Vagina (tissue), 2 donors: ENCODE data around the gene PLEKHF1. TPM values are rescaled to one million over a fixed set of nuclear protein-coding genes. Genes with fewer than 3 reads are reported as not detected.
A peak's percentile ranks its signal among the peaks of the same experiment; 100 is the strongest.

ENCODE experiments used
- DNase-seq, 2 donors: peaks; one replicate each; pipeline ENCODE4 v3.0.0-alpha.2; 2017; ENCODE audit errors: extremely low spot score in 2 of 2
- H3K27ac ChIP-seq: fragments of 200-600 bp; sonication (generic); one replicate; pipeline ENCODE4 v1.5.1; 2019
- H3K27me3 ChIP-seq: fragments of 200-600 bp; sonication (generic); one replicate; pipeline ENCODE4 v1.5.1; 2019
- H3K36me3 ChIP-seq, 2 donors: fragments of 200-600 bp; sonication (generic); one replicate each; pipeline ENCODE4 v1.5.1; 2017 to 2019
- H3K4me1 ChIP-seq: fragments of 200-600 bp; sonication (generic); one replicate; pipeline ENCODE4 v1.5.1; 2019
- H3K4me3 ChIP-seq, 2 donors: fragments of 200-600 bp; sonication (generic); 1 replicate in 1 of 2; 2 replicates in 1 of 2; pipeline ENCODE4 v1.5.1; 2016 to 2019
- H3K9me3 ChIP-seq: fragments of 200-600 bp; sonication (generic); one replicate; pipeline ENCODE4 v1.5.1; 2019
- POLR2A ChIP-seq, 2 donors: fragments of 450-650 bp; IDR thresholded peaks; one replicate each; pipeline ENCODE4 v1.6.1; 2017; ENCODE audit warnings: antibody characterized with exemption in 2 of 2, mild to moderate bottlenecking in 2 of 2, moderate library complexity in 2 of 2
- POLR2AphosphoS5 ChIP-seq, 2 donors: sonication (generic); formaldehyde crosslinking; IDR thresholded peaks; one replicate each; pipeline ENCODE4 v1.9.0; 2017; ENCODE audit warnings: antibody characterized with exemption in 2 of 2, mild to moderate bottlenecking in 2 of 2, low read depth in 1 of 2; ENCODE audit not compliant: insufficient read depth in 1 of 2
- intact Hi-C: fragments of 100-400 bp; cut with DNase I; formaldehyde crosslinking; loops from one replicate; pipeline ENCODE4 v1.15.1; 2023
- total RNA-seq: library from RNA; depleted of rRNA; stranded (reverse); fragments of >200 nt; gene quantifications from one replicate; pipeline ENCODE4 v1.2.3, GENCODE V29; 2016
- TF ChIP-seq, protein P1 (sequence below), 3 experiments: fragments of 450-650 bp in 2 of 3; fragments of 200-600 bp in 1 of 3; sonication (generic) in 1 of 3; IDR thresholded peaks; one replicate each; pipeline ENCODE4 v1.5.1; 2017 to 2019; ENCODE audit warnings: antibody characterized with exemption in 3 of 3, mild to moderate bottlenecking in 2 of 3, moderate library complexity in 2 of 3

PLEKHF1 gene
- total RNA-seq, 1 donor from 2014 or later, result 37.1 TPM

DNA sequence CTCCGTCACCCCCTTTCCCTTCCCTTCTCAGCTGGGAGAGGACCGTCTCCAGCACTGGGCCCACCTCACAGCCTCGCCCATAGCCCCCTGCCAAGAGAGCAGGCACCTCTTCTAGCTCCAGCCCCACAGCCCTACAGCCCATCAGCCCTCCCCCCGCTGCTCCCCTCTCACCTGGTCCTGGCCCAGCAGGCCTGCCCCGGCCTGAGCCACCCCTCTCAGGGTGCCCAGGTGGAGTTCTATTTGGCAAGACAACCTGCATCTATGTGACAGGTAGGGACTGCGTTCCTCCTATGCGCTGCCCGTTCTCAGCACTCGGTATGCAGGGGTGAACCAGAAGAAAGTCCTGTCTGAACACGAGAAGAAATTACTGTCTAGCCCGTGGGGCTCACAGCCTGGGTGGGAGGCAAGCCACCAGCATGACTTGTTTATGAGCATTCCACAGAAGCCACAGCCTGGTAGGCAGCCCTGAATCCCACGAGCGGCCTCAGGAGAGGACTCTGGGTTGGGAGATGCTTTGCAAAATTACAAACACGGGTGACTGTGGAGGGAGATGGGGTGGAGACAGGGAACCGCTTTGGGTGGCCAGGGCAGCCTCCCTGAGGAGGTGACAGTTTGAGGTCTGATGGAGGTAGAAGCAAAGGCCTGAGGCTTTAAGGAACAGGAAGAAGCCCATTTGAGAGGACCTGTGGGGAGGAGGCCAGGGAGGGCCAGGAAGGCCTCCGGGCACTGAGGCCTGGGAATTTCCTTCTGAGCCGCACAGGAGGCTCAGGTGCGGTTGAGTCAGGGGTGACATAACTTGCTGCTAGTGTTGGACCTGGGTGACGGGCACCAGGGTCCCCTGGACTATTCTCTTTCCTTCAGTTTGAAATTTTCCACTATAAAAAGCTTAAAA is 1.2 kb upstream of the PLEKHF1 start:
- H3K27ac ChIP-seq, result peak overlapping the region; percentile 97
- intact Hi-C loops, result loop anchor here (5.0 to 10.0 kb wide), 2 partner anchors 51 to 57 kb away; partner anchors contain the start of genes C19orf12 and POP4
- H3K27me3 ChIP-seq, result no peaks in the 10 kb centered on the region
- H3K36me3 ChIP-seq, result no peaks in the 10 kb centered on the region
- no peak for TF ChIP-seq POLR2A (IDR thresholded peaks at IDR 0.05)
- TF ChIP-seq POLR2AphosphoS5 (IDR thresholded peaks at IDR 0.05; ENCODE audit: insufficient read depth in 1 of 2, low read depth in 1 of 2), result peak in 1 of 2 donors; percentile 54
- TF ChIP-seq, protein P1, sequence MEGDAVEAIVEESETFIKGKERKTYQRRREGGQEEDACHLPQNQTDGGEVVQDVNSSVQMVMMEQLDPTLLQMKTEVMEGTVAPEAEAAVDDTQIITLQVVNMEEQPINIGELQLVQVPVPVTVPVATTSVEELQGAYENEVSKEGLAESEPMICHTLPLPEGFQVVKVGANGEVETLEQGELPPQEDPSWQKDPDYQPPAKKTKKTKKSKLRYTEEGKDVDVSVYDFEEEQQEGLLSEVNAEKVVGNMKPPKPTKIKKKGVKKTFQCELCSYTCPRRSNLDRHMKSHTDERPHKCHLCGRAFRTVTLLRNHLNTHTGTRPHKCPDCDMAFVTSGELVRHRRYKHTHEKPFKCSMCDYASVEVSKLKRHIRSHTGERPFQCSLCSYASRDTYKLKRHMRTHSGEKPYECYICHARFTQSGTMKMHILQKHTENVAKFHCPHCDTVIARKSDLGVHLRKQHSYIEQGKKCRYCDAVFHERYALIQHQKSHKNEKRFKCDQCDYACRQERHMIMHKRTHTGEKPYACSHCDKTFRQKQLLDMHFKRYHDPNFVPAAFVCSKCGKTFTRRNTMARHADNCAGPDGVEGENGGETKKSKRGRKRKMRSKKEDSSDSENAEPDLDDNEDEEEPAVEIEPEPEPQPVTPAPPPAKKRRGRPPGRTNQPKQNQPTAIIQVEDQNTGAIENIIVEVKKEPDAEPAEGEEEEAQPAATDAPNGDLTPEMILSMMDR (IDR thresholded peaks at IDR 0.05), result no peak
- H3K9me3 ChIP-seq, result no peaks in the 10 kb centered on the region
- peaks cover 63% of the 10 kb centered on the region for H3K4me1 ChIP-seq
- peak overlapping the region in 1 of 2 donors; percentile 96 for H3K4me3 ChIP-seq
- DNase-seq, result peak in 1 of 2 donors; percentile 90

DNA sequence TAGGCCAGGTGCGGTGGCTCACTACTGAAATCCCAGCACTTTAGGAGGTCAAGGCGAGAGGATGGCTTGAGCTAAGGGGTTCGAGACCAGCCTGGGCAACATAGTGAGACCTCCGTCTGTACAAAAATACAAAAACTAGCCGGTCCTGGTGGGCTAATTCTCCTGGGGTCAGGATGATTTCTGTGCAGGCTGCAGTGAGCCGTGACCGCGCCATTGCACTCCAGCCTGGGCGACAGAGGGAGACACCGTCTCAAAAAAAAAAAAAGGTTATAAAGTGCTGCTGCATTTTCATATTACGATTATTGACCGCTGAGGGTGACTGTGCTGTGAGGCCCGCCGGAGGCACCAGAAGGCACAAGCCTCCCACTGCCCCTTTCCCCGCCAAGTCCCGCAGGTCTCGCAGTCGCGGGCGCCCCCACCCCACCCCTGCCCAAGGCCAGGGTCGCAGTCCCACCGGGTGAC is 477 bp upstream of the PLEKHF1 start:
- Histone ChIP-seq H3K27me3 (no peaks in the 10 kb centered on the region), H3K9me3 (no peaks in the 10 kb centered on the region), H3K27ac (peak overlapping the region; percentile 97), H3K4me1 (peaks cover 69% of the 10 kb centered on the region), H3K4me3 (peak overlapping the region; percentile 87 to 96), H3K36me3 (no peaks in the 10 kb centered on the region)
- intact Hi-C loops, result loop anchor here (5.0 to 10.0 kb wide), 2 partner anchors 50 to 57 kb away; partner anchors contain the start of genes C19orf12 and POP4
- TF ChIP-seq, protein P1 (IDR thresholded peaks at IDR 0.05), result peak in 1 of 3 experiments; percentile 28
- no peak for TF ChIP-seq POLR2AphosphoS5 (IDR thresholded peaks at IDR 0.05; ENCODE audit: insufficient read depth in 1 of 2, low read depth in 1 of 2)
- no peak for DNase-seq

DNA sequence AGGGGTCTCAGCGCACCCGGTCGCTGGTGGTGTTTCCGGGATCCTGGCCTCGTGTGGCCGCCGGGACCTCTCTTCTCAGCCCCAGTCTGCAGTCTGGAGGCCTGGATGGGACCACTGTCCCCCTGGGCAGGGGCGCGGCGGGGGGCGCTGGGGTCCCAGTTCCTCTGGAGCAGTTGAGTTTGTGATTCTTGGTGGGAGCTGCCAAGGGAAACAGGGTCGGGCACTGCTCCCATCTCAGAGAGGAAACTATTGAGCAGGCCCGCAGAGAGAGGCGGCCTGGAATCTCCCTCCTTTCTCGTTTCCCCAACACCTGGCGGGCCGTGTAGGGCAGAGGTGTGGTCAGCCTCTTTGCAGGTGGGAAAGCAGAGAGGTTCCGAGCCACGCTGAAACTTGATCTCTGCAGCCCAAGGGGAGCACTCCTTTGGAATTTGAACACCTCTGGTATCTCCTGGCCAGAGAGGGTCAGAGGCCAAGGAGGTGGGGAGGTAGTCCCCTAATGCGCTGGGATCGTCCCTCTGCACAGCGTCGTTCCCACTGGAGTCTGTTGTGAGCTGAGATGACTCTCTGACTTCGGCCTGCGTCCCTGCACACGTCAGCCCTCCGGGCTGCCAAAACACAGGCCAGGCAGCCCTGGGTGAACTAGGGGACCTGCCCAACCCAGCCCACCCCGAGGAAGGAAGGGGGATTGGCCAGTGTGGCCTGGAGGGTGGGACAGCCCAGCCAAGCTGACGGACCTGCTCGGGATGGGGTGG is 741 bp downstream of the PLEKHF1 start:
- Histone ChIP-seq H3K4me3 (peak overlapping the region; percentile 87 to 96), H3K9me3 (no peaks in the 10 kb centered on the region), H3K36me3 (no peaks in the 10 kb centered on the region), H3K27ac (peak overlapping the region; percentile 97), H3K4me1 (peaks cover 81% of the 10 kb centered on the region), H3K27me3 (no peaks in the 10 kb centered on the region)
- intact Hi-C loops, result loop anchor here (10.0 kb wide), 1 partner anchor 49 kb away; the partner anchor contains the start of gene C19orf12
- peak in 1 of 2 donors; percentile 47 for TF ChIP-seq POLR2A (IDR thresholded peaks at IDR 0.05)
- peak; percentile 4 to 73 for TF ChIP-seq POLR2AphosphoS5 (IDR thresholded peaks at IDR 0.05; ENCODE audit: insufficient read depth in 1 of 2, low read depth in 1 of 2)
- TF ChIP-seq, protein P1 (IDR thresholded peaks at IDR 0.05), result no peak
- DNase-seq, result peak in 1 of 2 donors; percentile 92

DNA sequence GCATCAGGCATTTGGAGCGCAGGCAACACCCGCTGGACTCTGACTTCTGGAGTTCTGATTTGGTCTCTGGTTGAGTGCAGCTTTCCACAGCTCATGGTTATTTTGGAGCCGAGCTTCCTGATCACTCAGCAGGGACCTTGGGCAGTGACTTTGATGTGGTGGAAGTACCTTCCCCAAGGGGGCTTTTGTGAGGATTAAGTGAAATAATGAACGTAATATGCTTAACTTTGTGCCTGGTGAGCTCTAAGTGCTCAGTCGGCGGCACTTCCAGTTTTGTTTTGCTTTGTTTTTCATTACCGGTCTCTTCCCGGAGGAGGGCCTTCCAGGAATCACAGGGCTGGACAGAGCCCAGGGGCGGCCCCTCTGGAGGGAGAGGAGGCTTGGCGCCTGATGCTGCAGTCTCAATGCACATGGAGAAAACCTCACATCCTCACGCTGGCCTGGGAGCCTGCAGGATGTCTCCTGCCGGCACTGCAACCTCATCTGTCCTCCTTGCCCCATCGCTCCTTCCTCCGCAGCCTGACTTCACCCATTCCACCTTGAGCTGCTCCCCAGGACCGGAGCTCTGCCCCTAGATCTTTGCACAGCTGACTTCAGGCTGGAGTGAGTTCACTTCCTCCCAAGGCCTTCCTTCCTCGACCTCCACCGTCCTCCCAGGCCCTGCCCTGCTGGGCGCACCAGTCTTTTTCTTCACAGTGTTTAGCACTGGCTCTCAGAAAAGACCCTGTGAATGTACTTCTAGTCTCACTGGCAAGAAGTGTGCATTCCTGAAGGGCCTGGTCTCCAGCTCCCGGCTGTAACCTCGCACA is 1.5 kb downstream of the PLEKHF1 start:
- Histone ChIP-seq H3K36me3 (no peaks in the 10 kb centered on the region), H3K27ac (peak overlapping the region; percentile 97), H3K4me1 (peaks cover 81% of the 10 kb centered on the region), H3K4me3 (peak overlapping the region; percentile 87 to 96), H3K27me3 (no peaks in the 10 kb centered on the region), H3K9me3 (no peaks in the 10 kb centered on the region)
- DNase-seq, result peak in 1 of 2 donors; percentile 91
- TF ChIP-seq POLR2AphosphoS5 (IDR thresholded peaks at IDR 0.05; ENCODE audit: insufficient read depth in 1 of 2, low read depth in 1 of 2) (peak in 1 of 2 donors; percentile 74), POLR2A (IDR thresholded peaks at IDR 0.05) (peak in 1 of 2 donors; percentile 34)
- TF ChIP-seq, protein P1 (IDR thresholded peaks at IDR 0.05), result no peak
- intact Hi-C loops, result loop anchor here (10.0 kb wide), 1 partner anchor 48 kb away; the partner anchor contains the start of gene C19orf12
